ENCODE data around the gene TAF11L5.
"Not testable (repeated sequence)": the region's sequence is repeated elsewhere in the genome, so short reads cannot be mapped to it uniquely, and the experiment has no call there.

DNA sequence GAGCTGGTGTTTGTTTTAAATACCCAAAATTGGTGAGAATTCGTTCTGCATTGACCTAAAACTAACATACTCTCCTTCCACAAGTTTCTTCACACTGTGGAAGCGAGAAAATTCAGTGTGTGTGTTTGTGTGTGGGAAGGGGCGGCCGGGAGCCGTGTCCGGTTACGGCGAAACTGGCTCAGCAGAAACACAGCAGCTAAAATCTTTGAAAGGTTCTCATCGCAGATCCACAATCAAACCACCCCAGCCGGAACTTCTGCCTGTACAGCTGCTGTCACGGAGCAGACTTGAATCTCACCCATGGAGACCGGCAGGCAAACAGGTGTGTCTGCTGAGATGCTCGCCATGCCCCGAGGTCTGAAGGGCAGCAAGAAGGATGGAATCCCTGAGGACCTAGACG lies at the start of gene TAF11L5:
- TF ChIP-seq, protein P1, sequence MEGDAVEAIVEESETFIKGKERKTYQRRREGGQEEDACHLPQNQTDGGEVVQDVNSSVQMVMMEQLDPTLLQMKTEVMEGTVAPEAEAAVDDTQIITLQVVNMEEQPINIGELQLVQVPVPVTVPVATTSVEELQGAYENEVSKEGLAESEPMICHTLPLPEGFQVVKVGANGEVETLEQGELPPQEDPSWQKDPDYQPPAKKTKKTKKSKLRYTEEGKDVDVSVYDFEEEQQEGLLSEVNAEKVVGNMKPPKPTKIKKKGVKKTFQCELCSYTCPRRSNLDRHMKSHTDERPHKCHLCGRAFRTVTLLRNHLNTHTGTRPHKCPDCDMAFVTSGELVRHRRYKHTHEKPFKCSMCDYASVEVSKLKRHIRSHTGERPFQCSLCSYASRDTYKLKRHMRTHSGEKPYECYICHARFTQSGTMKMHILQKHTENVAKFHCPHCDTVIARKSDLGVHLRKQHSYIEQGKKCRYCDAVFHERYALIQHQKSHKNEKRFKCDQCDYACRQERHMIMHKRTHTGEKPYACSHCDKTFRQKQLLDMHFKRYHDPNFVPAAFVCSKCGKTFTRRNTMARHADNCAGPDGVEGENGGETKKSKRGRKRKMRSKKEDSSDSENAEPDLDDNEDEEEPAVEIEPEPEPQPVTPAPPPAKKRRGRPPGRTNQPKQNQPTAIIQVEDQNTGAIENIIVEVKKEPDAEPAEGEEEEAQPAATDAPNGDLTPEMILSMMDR (IDR thresholded peaks at IDR 0.05): not testable (repeated sequence)
- not testable (repeated sequence) for TF ChIP-seq POLR2A (IDR thresholded peaks at IDR 0.05)
